DOHH2 (cell line): ENCODE measurements around the gene DNAJC15.

Source experiments
- H3F3A ChIP-seq: fragments of 200-600 bp; sonication (generic), shearing (Covaris generic); 2 replicates; pipeline ENCODE4 v1.6.0; 2016; ENCODE audit warnings: antibody characterized with exemption, mild to moderate bottlenecking; ENCODE audit not compliant: control insufficient read depth, insufficient read depth
- H3K27ac ChIP-seq: fragments of 200-600 bp; sonication (generic); 2 replicates; pipeline ENCODE4 v1.5.1; 2014; ENCODE audit warnings: low read depth, mild to moderate bottlenecking, low read length, moderate library complexity
- H3K27me3 ChIP-seq: fragments of 200-600 bp; sonication (generic); 2 replicates; pipeline ENCODE4 v1.6.1; 2014; ENCODE audit warnings: mild to moderate bottlenecking, low read length, mixed read lengths; ENCODE audit not compliant: control insufficient read depth
- H3K36me3 ChIP-seq: fragments of 200-600 bp; sonication (generic); 2 replicates; pipeline ENCODE4 v1.6.1; 2014; ENCODE audit warnings: mild to moderate bottlenecking, low read length, moderate library complexity, mixed read lengths; ENCODE audit not compliant: control insufficient read depth
- H3K4me1 ChIP-seq: fragments of 200-600 bp; sonication (generic); 2 replicates; pipeline ENCODE4 v1.6.1; 2014; ENCODE audit warnings: mild to moderate bottlenecking, low read length, mixed read lengths; ENCODE audit not compliant: control insufficient read depth
- H3K4me2 ChIP-seq: fragments of 200-600 bp; sonication (generic); 2 replicates; pipeline ENCODE4 v1.6.0; 2014; ENCODE audit warnings: mild to moderate bottlenecking, low read length, moderate library complexity
- H3K4me3 ChIP-seq: fragments of 200-600 bp; sonication (generic); 2 replicates; pipeline ENCODE4 v1.5.1; 2014; ENCODE audit warnings: mild to moderate bottlenecking, low read length, mixed read lengths
- H3K79me2 ChIP-seq: fragments of 200-600 bp; sonication (generic); 2 replicates; pipeline ENCODE4 v1.6.1; 2014; ENCODE audit warnings: mild to moderate bottlenecking, low read length, mixed read lengths; ENCODE audit not compliant: control insufficient read depth
- H3K9me2 ChIP-seq: fragments of 200-600 bp; sonication (generic); replicated peaks from 2 replicates; pipeline ENCODE4 v1.6.1; 2014; ENCODE audit warnings: mild to moderate bottlenecking, low read length, mixed read lengths; ENCODE audit not compliant: control insufficient read depth
- H3K9me3 ChIP-seq: fragments of 200-600 bp; sonication (generic); 2 replicates; pipeline ENCODE4 v1.6.1; 2014; ENCODE audit warnings: antibody characterized with exemption, low read length, mixed read lengths; ENCODE audit not compliant: control insufficient read depth, insufficient read depth
- H4K20me1 ChIP-seq: fragments of 200-600 bp; sonication (generic); 2 replicates; pipeline ENCODE4 v1.6.0; 2014; ENCODE audit warnings: low read depth, mild to moderate bottlenecking, antibody characterized with exemption, low read length, moderate library complexity; ENCODE audit not compliant: control insufficient read depth, insufficient read depth
- CTCF ChIP-seq: fragments of 200-600 bp; sonication (generic); IDR thresholded peaks from one replicate; pipeline ENCODE4 v1.5.1; 2014; ENCODE audit warnings: antibody characterized with exemption, mild to moderate bottlenecking, low read depth, low read length; ENCODE audit not compliant: poor library complexity, severe bottlenecking
- EZH2phosphoT487 ChIP-seq: fragments of 200-600 bp; sonication (generic); IDR thresholded peaks from 2 replicates; pipeline ENCODE4 v1.6.1; 2017; ENCODE audit warnings: borderline replicate concordance, mild to moderate bottlenecking, antibody characterized with exemption, low read length, moderate library complexity, mixed read lengths

DNAJC15 gene

GRCh38 chr13:43107780-43108179 lies 84.4 kb downstream of the DNAJC15 start:
- Histone ChIP-seq H3K4me1 (no peaks in the 10 kb centered on the region), H3K27ac (no peak overlapping the region), H3K79me2 (peaks cover 10% of the 10 kb centered on the region), H3K27me3 (no peaks in the 10 kb centered on the region), H3K4me2 (no peak overlapping the region), H3K4me3 (no peak overlapping the region), H4K20me1 (no peaks in the 10 kb centered on the region), H3K36me3 (no peaks in the 10 kb centered on the region), H3F3A (no peaks in the 10 kb centered on the region), H3K9me3 (no peaks in the 10 kb centered on the region), H3K9me2 (no peaks in the 10 kb centered on the region)
- TF ChIP-seq CTCF (no peak), EZH2phosphoT487 (no peak)

GRCh38 chr13:43110036-43110435 lies 86.7 kb downstream of the DNAJC15 start:
- H3K9me3 ChIP-seq, result no peaks in the 10 kb centered on the region
- TF ChIP-seq CTCF (no peak), EZH2phosphoT487 (no peak)

GRCh38 chr13:43110658-43111057 lies 87.3 kb downstream of the DNAJC15 start:
- H3K36me3 ChIP-seq, result no peaks in the 10 kb centered on the region
- no peaks in the 10 kb centered on the region for H3F3A ChIP-seq
- H4K20me1 ChIP-seq, result no peaks in the 10 kb centered on the region
- no peaks in the 10 kb centered on the region for H3K4me1 ChIP-seq
- H3K4me3 ChIP-seq, result no peak overlapping the region
- TF ChIP-seq CTCF (no peak), EZH2phosphoT487 (no peak)
- no peaks in the 10 kb centered on the region; the same call in 1 of the 2 replicates for H3K79me2 ChIP-seq
- no peak overlapping the region for H3K4me2 ChIP-seq
- no peaks in the 10 kb centered on the region for H3K27me3 ChIP-seq
- no peaks in the 10 kb centered on the region for H3K9me3 ChIP-seq
- no peaks in the 10 kb centered on the region for H3K9me2 ChIP-seq
- H3K27ac ChIP-seq, result no peak overlapping the region

More at GRCh38 chr13:43110036-43110435, 86.7 kb downstream of the DNAJC15 start:
- no peaks in the 10 kb centered on the region for H3K27me3 ChIP-seq
- no peak overlapping the region for H3K27ac ChIP-seq
- H3K9me2 ChIP-seq, result no peaks in the 10 kb centered on the region
- H3K36me3 ChIP-seq, result no peaks in the 10 kb centered on the region
- H4K20me1 ChIP-seq, result no peaks in the 10 kb centered on the region
- no peak overlapping the region for H3K4me3 ChIP-seq
- H3F3A ChIP-seq, result no peaks in the 10 kb centered on the region
- H3K79me2 ChIP-seq, result no peaks in the 10 kb centered on the region; the same call in 1 of the 2 replicates
- H3K4me2 ChIP-seq, result no peak overlapping the region
- H3K4me1 ChIP-seq, result no peaks in the 10 kb centered on the region
